Glutamatergic neuron (in vitro differentiated cells): ENCODE data around the gene BCKDHB. TPM values are rescaled to one million over a fixed set of nuclear protein-coding genes. Genes with fewer than 3 reads are reported as not detected.
A peak's percentile ranks its signal among the peaks of the same experiment; 100 is the strongest.
"Not testable (repeated sequence)": the region's sequence is repeated elsewhere in the genome, so short reads cannot be mapped to it uniquely, and the experiment has no call there.

ENCODE experiments used
- DNase-seq: peaks from one replicate; pipeline ENCODE4 v3.0.0; 2022
- H3K27ac Mint-ChIP-seq: one replicate; pipeline ENCODE4 v1.8.0; 2020; ENCODE audit warnings: mild to moderate bottlenecking, mixed read lengths, inconsistent platforms; ENCODE audit not compliant: unreplicated experiment
- H3K27me3 Mint-ChIP-seq: one replicate; pipeline ENCODE4 v1.8.0; 2020; ENCODE audit warnings: mild to moderate bottlenecking, moderate library complexity, mixed read lengths, inconsistent platforms; ENCODE audit not compliant: unreplicated experiment
- H3K36me3 Mint-ChIP-seq: one replicate; pipeline ENCODE4 v1.8.0; 2020; ENCODE audit warnings: mild to moderate bottlenecking, mixed read lengths, inconsistent platforms; ENCODE audit not compliant: unreplicated experiment
- H3K4me1 Mint-ChIP-seq: one replicate; pipeline ENCODE4 v1.8.0; 2020; ENCODE audit warnings: mild to moderate bottlenecking, low read depth, mixed read lengths, inconsistent platforms; ENCODE audit not compliant: unreplicated experiment
- H3K4me3 Mint-ChIP-seq: one replicate; pipeline ENCODE4 v1.8.0; 2020; ENCODE audit warnings: mild to moderate bottlenecking, mixed read lengths, inconsistent platforms; ENCODE audit not compliant: unreplicated experiment
- H3K9me3 Mint-ChIP-seq: one replicate; pipeline ENCODE4 v1.8.0; 2020; ENCODE audit warnings: mild to moderate bottlenecking, moderate library complexity, mixed read lengths, inconsistent platforms; ENCODE audit not compliant: unreplicated experiment
- long read RNA-seq: library from polyadenylated mRNA; unstranded; transcript quantifications from one replicate; pipeline ENCODE4 v2.0.0, GENCODE V29; 2020; ENCODE audit not compliant: unreplicated experiment
- total RNA-seq: library from RNA; stranded (reverse); fragmentation: NEBNext Ultra II Directional; extraction: Animal tissue kit (Norgen Biotek cat#: 25700); gene quantifications from one replicate; pipeline ENCODE4 v1.2.1, GENCODE V29; 2021; ENCODE audit not compliant: unreplicated experiment
- TF ChIP-seq, protein P1 (sequence below): fragments of 200-600 bp; sonication (generic); IDR thresholded peaks from one replicate; pipeline ENCODE4 v1.5.0; 2021; ENCODE audit not compliant: partially characterized antibody, unreplicated experiment

The BCKDHB gene
- total RNA-seq = 13.6 TPM
- long read RNA-seq, partial matches to known transcripts = 0 of 4 reads
- long read RNA-seq, other reads (novel, unspliced or antisense) = 0 of 4 reads

DNA sequence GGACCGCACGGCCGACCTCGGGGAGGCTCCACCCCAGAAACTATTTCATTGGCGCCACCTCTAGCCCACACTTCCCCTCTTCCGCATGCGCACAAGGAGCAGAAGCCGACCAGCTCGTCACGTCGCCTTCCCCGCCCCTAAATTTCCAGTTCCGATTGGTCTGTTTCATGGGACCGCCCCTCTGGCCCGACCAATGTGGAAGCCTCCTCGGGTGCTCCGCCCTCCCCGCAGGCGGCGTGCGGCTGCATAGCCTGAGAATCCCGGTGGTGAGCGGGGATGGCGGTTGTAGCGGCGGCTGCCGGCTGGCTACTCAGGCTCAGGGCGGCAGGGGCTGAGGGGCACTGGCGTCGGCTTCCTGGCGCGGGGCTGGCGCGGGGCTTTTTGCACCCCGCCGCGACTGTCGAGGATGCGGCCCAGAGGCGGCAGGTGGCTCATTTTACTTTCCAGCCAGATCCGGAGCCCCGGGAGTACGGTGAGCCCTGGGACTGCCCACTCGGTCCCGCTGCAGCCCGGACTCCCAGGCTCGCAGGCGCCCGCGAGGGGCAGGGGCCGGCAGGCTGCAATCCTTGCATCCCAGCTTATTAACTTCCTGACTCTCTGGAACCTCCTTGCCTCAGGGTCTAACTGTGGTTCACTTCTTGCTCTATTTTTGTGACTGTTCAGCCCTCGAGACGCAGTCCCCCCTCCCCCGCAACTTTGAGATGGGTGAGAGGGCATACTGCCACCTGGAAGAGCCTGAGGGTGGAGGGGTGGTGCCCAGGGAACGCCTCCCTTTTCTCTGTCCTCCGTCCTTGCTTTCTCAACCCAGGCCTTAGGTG is at the start of gene BCKDHB:
Gene BCKDHB, plus strand, starts transcription at position 254 of the 818 bp plus-strand sequence. Its CDS starts 23 bp downstream, at position 277.
- TF ChIP-seq, protein P1, sequence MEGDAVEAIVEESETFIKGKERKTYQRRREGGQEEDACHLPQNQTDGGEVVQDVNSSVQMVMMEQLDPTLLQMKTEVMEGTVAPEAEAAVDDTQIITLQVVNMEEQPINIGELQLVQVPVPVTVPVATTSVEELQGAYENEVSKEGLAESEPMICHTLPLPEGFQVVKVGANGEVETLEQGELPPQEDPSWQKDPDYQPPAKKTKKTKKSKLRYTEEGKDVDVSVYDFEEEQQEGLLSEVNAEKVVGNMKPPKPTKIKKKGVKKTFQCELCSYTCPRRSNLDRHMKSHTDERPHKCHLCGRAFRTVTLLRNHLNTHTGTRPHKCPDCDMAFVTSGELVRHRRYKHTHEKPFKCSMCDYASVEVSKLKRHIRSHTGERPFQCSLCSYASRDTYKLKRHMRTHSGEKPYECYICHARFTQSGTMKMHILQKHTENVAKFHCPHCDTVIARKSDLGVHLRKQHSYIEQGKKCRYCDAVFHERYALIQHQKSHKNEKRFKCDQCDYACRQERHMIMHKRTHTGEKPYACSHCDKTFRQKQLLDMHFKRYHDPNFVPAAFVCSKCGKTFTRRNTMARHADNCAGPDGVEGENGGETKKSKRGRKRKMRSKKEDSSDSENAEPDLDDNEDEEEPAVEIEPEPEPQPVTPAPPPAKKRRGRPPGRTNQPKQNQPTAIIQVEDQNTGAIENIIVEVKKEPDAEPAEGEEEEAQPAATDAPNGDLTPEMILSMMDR = no peak
- no peaks in the 10 kb centered on the region for H3K36me3 Mint-ChIP-seq
- H3K4me1 Mint-ChIP-seq = peaks cover 3% of the 10 kb centered on the region
- H3K27me3 Mint-ChIP-seq = no peaks in the 10 kb centered on the region
- peak within 1 kb of the TSS; percentile 96 for H3K4me3 Mint-ChIP-seq
- DNase-seq = peak; percentile 99
- peak within 1 kb of the TSS; percentile 55 for H3K27ac Mint-ChIP-seq
- no peaks in the 10 kb centered on the region for H3K9me3 Mint-ChIP-seq

DNA sequence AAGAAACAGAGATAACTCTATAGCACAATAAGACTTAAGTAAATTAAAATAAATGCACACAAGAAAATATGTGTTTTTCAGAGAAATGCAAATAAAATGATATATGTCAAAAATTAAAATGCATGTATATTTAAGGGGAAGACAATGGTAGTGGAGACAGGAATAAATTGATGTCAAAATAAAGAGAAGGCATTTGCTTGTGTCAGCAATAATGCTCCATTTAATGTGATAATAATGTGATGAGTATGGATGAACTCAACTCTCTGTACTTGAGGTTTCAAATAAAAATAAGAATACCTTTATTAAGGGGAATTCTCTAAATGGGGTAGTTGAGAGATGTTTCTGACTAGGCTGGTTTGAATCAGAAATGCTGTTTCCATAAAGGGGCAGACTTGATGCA is 45.7 kb upstream of the BCKDHB start:
- Mint-ChIP-seq H3K27me3 (no peaks in the 10 kb centered on the region), H3K4me1 (peaks cover 4% of the 10 kb centered on the region), H3K4me3 (no peak overlapping the region), H3K27ac (no peak overlapping the region), H3K9me3 (no peaks in the 10 kb centered on the region), H3K36me3 (no peaks in the 10 kb centered on the region)
- TF ChIP-seq, protein P1 = no peak
- no peak for DNase-seq

DNA sequence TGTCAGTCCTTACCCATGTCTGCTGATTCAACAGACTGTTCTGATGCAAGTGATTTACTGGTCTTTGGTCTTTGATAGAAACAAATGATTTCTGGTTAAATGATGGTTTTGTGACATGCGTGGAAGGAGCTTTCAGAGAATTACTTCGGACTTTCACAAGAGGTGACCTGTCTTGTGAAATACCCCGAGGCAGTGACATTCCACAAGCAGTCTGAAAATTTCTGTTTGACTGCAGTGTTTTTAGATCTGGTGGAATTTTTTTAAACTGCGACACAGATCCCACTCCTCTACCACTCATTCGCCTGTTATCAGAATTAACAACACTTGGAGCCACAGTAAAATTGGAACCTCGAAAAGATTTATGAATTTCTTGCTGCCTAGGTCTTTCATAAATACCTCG is 38.3 kb upstream of the BCKDHB start:
- H3K4me3 Mint-ChIP-seq, H3K27ac Mint-ChIP-seq, H3K9me3 Mint-ChIP-seq, H3K36me3 Mint-ChIP-seq, H3K27me3 Mint-ChIP-seq, H3K4me1 Mint-ChIP-seq, DNase-seq: not testable (repeated sequence)

DNA sequence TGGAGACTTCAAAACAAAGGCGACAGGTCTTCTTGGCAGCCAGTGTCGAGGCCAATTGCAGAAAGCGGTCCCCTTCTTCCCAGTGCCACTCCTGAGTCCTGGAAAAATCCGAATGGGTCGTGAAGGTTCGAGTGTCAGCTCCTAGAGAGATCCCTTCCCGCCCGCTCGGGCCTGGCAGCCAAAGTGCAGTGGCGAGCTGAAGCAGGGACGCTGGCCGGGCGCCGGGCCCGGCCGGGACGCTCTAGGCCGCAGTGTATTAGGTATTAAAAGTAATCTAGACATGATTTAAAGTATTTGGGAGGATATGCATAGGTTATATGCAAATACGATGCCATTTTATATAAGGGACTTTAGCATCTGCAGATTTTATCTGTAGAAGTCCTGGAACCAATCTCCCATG is 36.0 kb upstream of the BCKDHB start:
- H3K4me3 Mint-ChIP-seq, H3K4me1 Mint-ChIP-seq, H3K36me3 Mint-ChIP-seq, H3K27me3 Mint-ChIP-seq, DNase-seq, H3K9me3 Mint-ChIP-seq, H3K27ac Mint-ChIP-seq: not testable (repeated sequence)

DNA sequence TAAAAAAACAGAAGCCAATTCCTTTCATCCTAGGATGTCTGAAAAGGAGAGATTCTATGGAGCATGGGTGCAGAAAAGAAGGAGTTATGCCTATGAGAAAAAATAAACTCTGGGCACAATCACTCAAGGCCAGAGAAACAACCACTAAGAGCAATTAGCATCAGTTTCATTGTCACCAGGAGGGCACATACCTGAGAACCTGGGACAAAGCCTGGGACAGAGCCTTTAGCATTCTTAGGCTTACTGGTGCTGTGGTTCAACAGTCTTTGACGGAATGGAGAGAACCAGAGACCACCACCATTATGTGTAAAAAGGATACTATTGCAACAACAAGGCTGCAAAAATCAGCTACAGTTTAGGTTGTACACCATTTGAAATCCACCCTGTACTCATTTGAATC is 29.4 kb upstream of the BCKDHB start:
- Mint-ChIP-seq H3K27me3 (no peaks in the 10 kb centered on the region), H3K36me3 (no peaks in the 10 kb centered on the region), H3K27ac (no peak overlapping the region), H3K9me3 (peaks cover 2% of the 10 kb centered on the region), H3K4me3 (no peak overlapping the region), H3K4me1 (peaks cover 3% of the 10 kb centered on the region)
- DNase-seq = no peak
- TF ChIP-seq, protein P1 = no peak

DNA sequence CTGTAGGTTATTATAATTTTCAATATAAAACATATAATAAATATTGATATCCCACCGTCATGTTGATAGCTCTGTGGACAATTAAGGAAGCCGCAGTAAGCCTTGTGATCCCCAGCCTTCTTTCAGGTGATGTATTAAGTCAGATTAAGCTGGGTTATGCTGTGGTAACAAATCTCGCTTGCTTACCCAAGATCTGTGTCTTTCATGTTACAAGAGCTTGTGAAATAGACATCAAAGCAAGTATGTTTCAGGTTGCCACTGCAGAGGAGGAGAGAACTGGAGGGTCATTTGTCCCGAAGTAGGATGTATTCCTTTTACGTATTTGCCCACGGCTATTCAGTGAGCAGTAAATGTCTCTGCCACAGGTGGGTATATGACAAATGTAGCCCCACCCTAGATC is 17.8 kb upstream of the BCKDHB start:
- Mint-ChIP-seq H3K9me3 (no peaks in the 10 kb centered on the region), H3K4me3 (no peak overlapping the region), H3K36me3 (no peaks in the 10 kb centered on the region), H3K4me1 (no peaks in the 10 kb centered on the region), H3K27ac (no peak overlapping the region), H3K27me3 (no peaks in the 10 kb centered on the region)
- no peak for DNase-seq
- TF ChIP-seq, protein P1 = no peak
